Astrocyte (in vitro differentiated cells and primary cell): ENCODE data around the gene PRSS22.

Source experiments
- CTCF ChIP-seq: IDR thresholded peaks from 2 replicates; pipeline ENCODE4 v1.5.1; 2011; ENCODE audit warnings: low read depth, mild to moderate bottlenecking, inconsistent platforms, low read length, moderate library complexity; ENCODE audit not compliant: insufficient read depth
- EZH2 ChIP-seq: IDR thresholded peaks from 2 replicates; pipeline ENCODE4 v1.6.1; 2012; ENCODE audit warnings: mild to moderate bottlenecking, low read length, inconsistent platforms; ENCODE audit not compliant: insufficient read depth

- TF ChIP-seq CTCF (no peak), EZH2 (no peak)
These were observed 14.0 kb upstream of the PRSS22 start for GRCh38 chr16:2871926-2872325.
